Body of pancreas (tissue), 4 donors: Measurements from ENCODE around the gene SNRNP200. TPM values are rescaled to one million over a fixed set of nuclear protein-coding genes. Genes with fewer than 3 reads are reported as not detected.

Experiments used
- ATAC-seq: fragments of 150-250 bp; one replicate; pipeline ENCODE4 v1.9.1; 2016
- DNase-seq, 4 donors: peaks; one replicate each; pipeline ENCODE4 v3.0.0-alpha.2; 2019
- H3K27ac ChIP-seq, 4 donors: fragments of 200-600 bp; sonication (generic); 1 replicate in 3 of 4; 2 replicates in 1 of 4; pipeline versions ENCODE4 v1.5.1 to v1.6.1; 2016 to 2019; ENCODE audit warnings: mild to moderate bottlenecking in 1 of 4, mixed read lengths in 1 of 4, moderate library complexity in 1 of 4
- H3K27me3 ChIP-seq, 2 donors: fragments of 200-600 bp; sonication (generic); one replicate each; pipeline ENCODE4 v1.6.0; 2016; ENCODE audit warnings: mild to moderate bottlenecking in 1 of 2
- H3K36me3 ChIP-seq, 2 donors: fragments of 200-600 bp; sonication (generic); replicated peaks in 1 of 2; 2 replicates each; pipeline ENCODE4 v1.5.1; 2016; ENCODE audit warnings: low read depth in 2 of 2; ENCODE audit not compliant: insufficient read depth in 1 of 2
- H3K4me1 ChIP-seq: fragments of 200-600 bp; sonication (generic); one replicate; pipeline ENCODE4 v1.6.0; 2016
- H3K4me3 ChIP-seq, 2 donors: fragments of 200-600 bp; sonication (generic); 1 replicate in 1 of 2; 2 replicates in 1 of 2; pipeline ENCODE4 v1.5.1; 2016 to 2019
- H3K9me3 ChIP-seq, 3 donors: fragments of 200-600 bp; sonication (generic); 1 replicate in 2 of 3; 2 replicates in 1 of 3; pipeline ENCODE4 v1.5.1; 2016
- CTCF ChIP-seq, 7 experiments: fragments of 450-650 bp in 4 of 7; fragments of 200-600 bp in 3 of 7; sonication (generic) in 3 of 7; IDR thresholded peaks; one replicate each; pipeline ENCODE4 v1.5.1; 2016 to 2019; ENCODE audit warnings: antibody characterized with exemption in 7 of 7
- POLR2A ChIP-seq, 3 donors: fragments of 450-650 bp; IDR thresholded peaks; one replicate each; pipeline ENCODE4 v1.6.1; 2016; ENCODE audit warnings: antibody characterized with exemption in 3 of 3, mild to moderate bottlenecking in 2 of 3
- WGBS, 2 donors: methylation state at CpG; one replicate each; pipeline ENCODE4 v1.1.5; 2017; 5-methylcytosine and 5-hydroxymethylcytosine counted together
- intact Hi-C: fragments of 100-400 bp; cut with DNase I; formaldehyde crosslinking; loops from one replicate; pipeline ENCODE4 v1.15.1; 2023
- total RNA-seq, 2 donors: library from RNA; depleted of rRNA; stranded (reverse); fragments of >200 nt; gene quantifications; one replicate each; pipeline ENCODE4 v1.1.0, GENCODE V29; 2016

The SNRNP200 gene
- total RNA-seq, 2 donors from 2014 or later, result 58.1 to 110 TPM

- DNase-seq (no peak), ATAC-seq (no peak)
- intact Hi-C loops, result no loop called here
- Histone ChIP-seq H3K9me3 (no peaks in the 10 kb centered on the region), H3K4me3 (no peak overlapping the region), H3K4me1 (no peaks in the 10 kb centered on the region), H3K36me3 (no peaks in the 10 kb centered on the region), H3K27ac (no peak overlapping the region), H3K27me3 (no peaks in the 10 kb centered on the region)
- no peak for TF ChIP-seq CTCF (IDR thresholded peaks at IDR 0.05)
- TF ChIP-seq POLR2A (IDR thresholded peaks at IDR 0.05), result no peak
- 85 to 92% methylated on average over 1 of the region's 1 CpG for WGBS, 2 donors
Observed at GRCh38 chr2:96347395-96347794, 42.0 kb upstream of the SNRNP200 start.

DNA sequence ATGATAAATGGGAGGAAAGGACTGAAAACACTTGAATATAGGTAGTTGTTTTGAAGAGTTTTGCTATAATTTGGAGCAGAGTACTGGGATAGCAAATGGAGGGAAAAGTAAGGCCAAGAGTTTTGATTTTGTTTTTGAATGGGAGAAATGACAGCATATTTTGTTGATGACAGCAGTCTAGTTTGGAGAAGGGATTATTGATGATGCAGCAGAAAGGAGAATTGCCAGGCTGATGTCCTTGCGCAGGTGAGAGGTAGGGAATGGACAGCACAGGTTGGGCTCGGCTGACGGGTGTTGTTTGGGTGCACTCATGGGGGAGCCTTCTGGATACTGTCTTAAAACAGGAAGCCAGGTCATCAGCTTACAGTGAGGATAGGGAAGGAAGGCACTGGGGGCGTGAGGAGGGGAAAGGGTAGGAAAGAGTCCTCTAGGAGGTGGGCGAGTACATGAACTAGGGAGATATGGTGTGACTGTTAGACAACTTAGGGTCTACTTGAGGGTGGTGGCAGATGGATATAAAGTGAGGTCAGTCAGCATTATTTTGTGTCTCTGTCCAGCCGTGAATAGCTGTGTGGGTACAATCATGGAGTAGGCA is 40.6 kb upstream of the SNRNP200 start:
- Histone ChIP-seq H3K4me1 (no peaks in the 10 kb centered on the region), H3K27me3 (no peaks in the 10 kb centered on the region), H3K4me3 (no peak overlapping the region), H3K9me3 (no peaks in the 10 kb centered on the region), H3K27ac (no peak overlapping the region), H3K36me3 (no peaks in the 10 kb centered on the region)
- intact Hi-C loops, result no loop called here
- ATAC-seq (no peak), DNase-seq (no peak)
- TF ChIP-seq POLR2A (IDR thresholded peaks at IDR 0.05), result no peak
- TF ChIP-seq CTCF (IDR thresholded peaks at IDR 0.05), result no peak
- whole genome bisulfite sequencing, 2 donors, result 93 to 94% methylated on average over 6 of the region's 6 CpGs

- Histone ChIP-seq H3K4me1 (no peaks in the 10 kb centered on the region), H3K27me3 (no peaks in the 10 kb centered on the region), H3K9me3 (no peaks in the 10 kb centered on the region), H3K27ac (no peak overlapping the region), H3K4me3 (no peak overlapping the region), H3K36me3 (no peaks in the 10 kb centered on the region)
- WGBS, 2 donors, result 68 to 78% methylated on average over 4 of the region's 4 CpGs
- no peak for ATAC-seq
- TF ChIP-seq CTCF (IDR thresholded peaks at IDR 0.05) (no peak), POLR2A (IDR thresholded peaks at IDR 0.05) (no peak)
- DNase-seq, result no peak
- intact Hi-C loops, result no loop called here
Observed at GRCh38 chr2:96345438-96345837, 40.1 kb upstream of the SNRNP200 start.

GRCh38 chr2:96344011-96344410 is 38.7 kb upstream of the SNRNP200 start:
- intact Hi-C loops, result no loop called here
- peak overlapping the region in 1 of 4 donors; percentile 28 for H3K27ac ChIP-seq
- no peak for TF ChIP-seq POLR2A (IDR thresholded peaks at IDR 0.05)
- H3K4me1 ChIP-seq, result no peaks in the 10 kb centered on the region
- H3K4me3 ChIP-seq, result no peak overlapping the region
- 88 to 93% methylated on average over 5 of the region's 5 CpGs for WGBS, 2 donors
- no peaks in the 10 kb centered on the region for H3K36me3 ChIP-seq
- H3K9me3 ChIP-seq, result no peaks in the 10 kb centered on the region
- no peaks in the 10 kb centered on the region for H3K27me3 ChIP-seq
- peak in 1 of 4 donors; percentile 33 for DNase-seq
- ATAC-seq, result no peak

- WGBS, 2 donors, result 60 to 61% methylated on average over 6 of the region's 6 CpGs
- H3K4me1 ChIP-seq, result no peaks in the 10 kb centered on the region
- H3K36me3 ChIP-seq, result no peaks in the 10 kb centered on the region
- DNase-seq (no peak), ATAC-seq (no peak)
- H3K27me3 ChIP-seq, result no peaks in the 10 kb centered on the region
- TF ChIP-seq CTCF (IDR thresholded peaks at IDR 0.05) (no peak), POLR2A (IDR thresholded peaks at IDR 0.05) (no peak)
- intact Hi-C loops, result no loop called here
- H3K27ac ChIP-seq, result no peak overlapping the region
- no peak overlapping the region for H3K4me3 ChIP-seq
- H3K9me3 ChIP-seq, result no peaks in the 10 kb centered on the region
Observed at GRCh38 chr2:96342085-96342484, 36.7 kb upstream of the SNRNP200 start.
